Trophoblast cell (in vitro differentiated cells and primary cell): ENCODE results near the gene AFF2.

ENCODE experiments used
- DNase-seq, 2 donors: peaks; one replicate each; pipeline ENCODE4 v3.0.0-alpha.2; 2016
- H2AFZ ChIP-seq: 2 replicates; pipeline ENCODE4 v1.6.1; 2013; ENCODE audit warnings: low read length, moderate library complexity, mild to moderate bottlenecking; ENCODE audit not compliant: insufficient read depth, poor library complexity
- H2AK5ac ChIP-seq: 2 replicates; pipeline ENCODE4 v1.6.1; 2013; ENCODE audit warnings: mild to moderate bottlenecking, low read length
- H2BK120ac ChIP-seq: 2 replicates; pipeline ENCODE4 v1.6.1; 2013; ENCODE audit warnings: low read length, mild to moderate bottlenecking, moderate library complexity; ENCODE audit not compliant: insufficient read depth, poor library complexity
- H2BK12ac ChIP-seq: 2 replicates; pipeline ENCODE4 v1.6.1; 2013; ENCODE audit warnings: mild to moderate bottlenecking, low read length, moderate library complexity
- H2BK5ac ChIP-seq: 2 replicates; pipeline ENCODE4 v1.6.1; 2013; ENCODE audit warnings: low read length, low read depth, moderate library complexity, mild to moderate bottlenecking; ENCODE audit not compliant: poor library complexity
- H3K14ac ChIP-seq: 2 replicates; pipeline ENCODE4 v1.6.1; 2013; ENCODE audit warnings: mild to moderate bottlenecking, low read length
- H3K18ac ChIP-seq: 2 replicates; pipeline ENCODE4 v1.6.1; 2013; ENCODE audit warnings: mild to moderate bottlenecking, low read length
- H3K23ac ChIP-seq: 2 replicates; pipeline ENCODE4 v1.6.1; 2013; ENCODE audit warnings: low read length
- H3K27ac ChIP-seq: 2 replicates; pipeline ENCODE4 v1.5.1; 2013; ENCODE audit warnings: low read depth, mild to moderate bottlenecking, inconsistent platforms, low read length, moderate library complexity
- H3K27me3 ChIP-seq: 2 replicates; pipeline ENCODE4 v1.6.1; 2013; ENCODE audit warnings: inconsistent platforms, mild to moderate bottlenecking, low read length, moderate library complexity; ENCODE audit not compliant: insufficient read depth
- H3K36me3 ChIP-seq, 2 experiments: 1 replicate in 1 of 2; 2 replicates in 1 of 2; pipeline ENCODE4 v1.6.1; 2013; ENCODE audit warnings: low read length in 2 of 2, mild to moderate bottlenecking in 2 of 2, moderate library complexity in 1 of 2; ENCODE audit not compliant: insufficient read depth in 2 of 2, control insufficient read depth in 1 of 2
- H3K4ac ChIP-seq: 2 replicates; pipeline ENCODE4 v1.6.1; 2013; ENCODE audit warnings: low read depth, mild to moderate bottlenecking, low read length, moderate library complexity
- H3K4me1 ChIP-seq, 2 experiments: 1 replicate in 1 of 2; 2 replicates in 1 of 2; pipeline ENCODE4 v1.6.1; 2013; ENCODE audit warnings: low read length in 2 of 2, mild to moderate bottlenecking in 2 of 2, moderate library complexity in 1 of 2; ENCODE audit not compliant: insufficient read depth in 2 of 2, control insufficient read depth in 1 of 2
- H3K4me2 ChIP-seq: 2 replicates; pipeline ENCODE4 v1.6.1; 2013; ENCODE audit warnings: inconsistent platforms, mild to moderate bottlenecking, low read length, moderate library complexity
- H3K4me3 ChIP-seq: 2 replicates; pipeline ENCODE4 v1.5.1; 2013; ENCODE audit warnings: mild to moderate bottlenecking, low read depth, low read length, inconsistent platforms
- H3K79me1 ChIP-seq: one replicate; pipeline ENCODE4 v1.6.1; 2013; ENCODE audit warnings: low read length
- H3K79me2 ChIP-seq: 2 replicates; pipeline ENCODE4 v1.6.1; 2013; ENCODE audit warnings: low read length, mild to moderate bottlenecking; ENCODE audit not compliant: control insufficient read depth, insufficient read depth, poor library complexity
- H3K9ac ChIP-seq: 2 replicates; pipeline ENCODE4 v1.6.1; 2013; ENCODE audit warnings: mild to moderate bottlenecking, low read length
- H3K9me3 ChIP-seq: 2 replicates; pipeline ENCODE4 v1.6.1; 2013; ENCODE audit warnings: low read depth, mild to moderate bottlenecking, control low read depth, inconsistent platforms, low read length; ENCODE audit not compliant: insufficient read depth
- H4K12ac ChIP-seq: 2 replicates; pipeline ENCODE4 v1.6.1; 2013; ENCODE audit warnings: low read depth, mild to moderate bottlenecking, low read length, moderate library complexity
- H4K8ac ChIP-seq: 2 replicates; pipeline ENCODE4 v1.6.1; 2013; ENCODE audit warnings: low read depth, mild to moderate bottlenecking, low read length, moderate library complexity
- H4K91ac ChIP-seq: one replicate; pipeline ENCODE4 v1.6.1; 2013; ENCODE audit warnings: low read depth, mild to moderate bottlenecking, low read length, moderate library complexity
- WGBS: extraction: QIAGEN DNeasy Blood & Tissue Kit; methylation state at CpG from one replicate; pipeline ENCODE4 v1.1.7; 2013; ENCODE audit warnings: missing lambda C conversion rate; ENCODE audit not compliant: insufficient read length, insufficient coverage; ENCODE audit errors: extremely low coverage; 5-methylcytosine and 5-hydroxymethylcytosine counted together

AFF2 gene

GRCh38 chrX:148695255-148695654, 194.8 kb downstream of the AFF2 start:
- Histone ChIP-seq H3K27me3 (no peaks in the 10 kb centered on the region), H3K4ac (no peak overlapping the region), H4K12ac (no peak overlapping the region), H3K18ac (no peak overlapping the region), H3K4me1 (no peaks in the 10 kb centered on the region), H3K14ac (no peak overlapping the region), H2BK120ac (no peak overlapping the region), H4K8ac (no peak overlapping the region), H2BK5ac (no peak overlapping the region), H2AK5ac (no peak overlapping the region), H3K27ac (no peak overlapping the region), H3K36me3 (no peaks in the 10 kb centered on the region), H3K9ac (no peak overlapping the region), H2BK12ac (no peak overlapping the region), H3K79me1 (no peaks in the 10 kb centered on the region), H3K9me3 (no peaks in the 10 kb centered on the region), H3K23ac (no peak overlapping the region), H4K91ac (no peak overlapping the region), H3K79me2 (no peaks in the 10 kb centered on the region), H2AFZ (no peak overlapping the region), H3K4me3 (no peak overlapping the region), H3K4me2 (no peak overlapping the region)
- WGBS = no CpG with 5 or more reads among the region's 3 CpGs
- no peak for DNase-seq

- Histone ChIP-seq H3K79me1 (no peaks in the 10 kb centered on the region), H2AFZ (no peak overlapping the region), H3K4ac (no peak overlapping the region), H2AK5ac (no peak overlapping the region), H4K8ac (no peak overlapping the region), H3K9ac (no peak overlapping the region), H3K14ac (no peak overlapping the region), H4K91ac (no peak overlapping the region), H3K27ac (no peak overlapping the region), H3K36me3 (no peaks in the 10 kb centered on the region), H2BK12ac (no peak overlapping the region), H3K23ac (no peak overlapping the region), H2BK120ac (no peak overlapping the region), H3K4me2 (no peak overlapping the region), H3K9me3 (no peaks in the 10 kb centered on the region), H3K18ac (no peak overlapping the region), H3K4me1 (no peaks in the 10 kb centered on the region), H3K4me3 (no peak overlapping the region), H2BK5ac (no peak overlapping the region), H3K27me3 (no peaks in the 10 kb centered on the region), H4K12ac (no peak overlapping the region), H3K79me2 (no peaks in the 10 kb centered on the region)
- no CpG with 5 or more reads among the region's 3 CpGs for WGBS
- DNase-seq = no peak
Measured at GRCh38 chrX:148698221-148698620, 197.8 kb downstream of the AFF2 start.

GRCh38 chrX:148700021-148700420, 199.6 kb downstream of the AFF2 start:
- no peak overlapping the region for H4K8ac ChIP-seq
- H4K91ac ChIP-seq = no peak overlapping the region
- H3K79me2 ChIP-seq = no peaks in the 10 kb centered on the region
- H3K27ac ChIP-seq = no peak overlapping the region
- H2BK5ac ChIP-seq = no peak overlapping the region
- no peak overlapping the region for H2BK120ac ChIP-seq
- no peaks in the 10 kb centered on the region for H3K4me1 ChIP-seq
- H3K4ac ChIP-seq = no peak overlapping the region
- H3K14ac ChIP-seq = no peak overlapping the region
- WGBS = no CpG with 5 or more reads among the region's 2 CpGs
- H3K9me3 ChIP-seq = no peaks in the 10 kb centered on the region
- H4K12ac ChIP-seq = no peak overlapping the region
- no peaks in the 10 kb centered on the region for H3K36me3 ChIP-seq
- H2BK12ac ChIP-seq = no peak overlapping the region
- H3K4me3 ChIP-seq = no peak overlapping the region
- no peaks in the 10 kb centered on the region for H3K27me3 ChIP-seq
- no peak overlapping the region for H3K18ac ChIP-seq
- no peak overlapping the region for H2AK5ac ChIP-seq
- no peaks in the 10 kb centered on the region for H3K79me1 ChIP-seq
- no peak overlapping the region for H3K23ac ChIP-seq
- no peak overlapping the region for H2AFZ ChIP-seq
- no peak for DNase-seq
- no peak overlapping the region for H3K4me2 ChIP-seq
- no peak overlapping the region for H3K9ac ChIP-seq

GRCh38 chrX:148713981-148714380, 213.6 kb downstream of the AFF2 start:
- Histone ChIP-seq H3K27ac (no peak overlapping the region), H3K4ac (no peak overlapping the region), H4K8ac (no peak overlapping the region), H3K9ac (no peak overlapping the region), H3K4me3 (no peak overlapping the region), H3K36me3 (no peaks in the 10 kb centered on the region), H3K27me3 (no peaks in the 10 kb centered on the region), H2BK12ac (no peak overlapping the region), H3K18ac (no peak overlapping the region), H2AK5ac (no peak overlapping the region), H3K79me2 (no peaks in the 10 kb centered on the region), H3K4me2 (no peak overlapping the region), H3K4me1 (no peaks in the 10 kb centered on the region), H2AFZ (no peak overlapping the region), H3K79me1 (no peaks in the 10 kb centered on the region), H2BK5ac (no peak overlapping the region), H3K14ac (no peak overlapping the region), H2BK120ac (no peak overlapping the region), H3K9me3 (no peaks in the 10 kb centered on the region), H4K91ac (no peak overlapping the region), H3K23ac (no peak overlapping the region), H4K12ac (no peak overlapping the region)
- no peak for DNase-seq
